Peyer's patch (tissue), 4 donors: ENCODE results near the gene ZP2.

Source experiments
- POLR2A ChIP-seq, 2 donors: fragments of 450-650 bp; IDR thresholded peaks; one replicate each; pipeline ENCODE4 v1.5.1; 2017; ENCODE audit warnings: antibody characterized with exemption in 2 of 2, mild to moderate bottlenecking in 2 of 2, moderate library complexity in 2 of 2
- TF ChIP-seq, protein P1 (sequence below), 6 experiments: fragments of 450-650 bp in 4 of 6; fragments of 200-600 bp in 2 of 6; sonication (generic) in 1 of 6; IDR thresholded peaks; one replicate each; pipeline ENCODE4 v1.5.1; 2017 to 2019; ENCODE audit warnings: antibody characterized with exemption in 6 of 6, mild to moderate bottlenecking in 3 of 6, moderate library complexity in 1 of 6

DNA sequence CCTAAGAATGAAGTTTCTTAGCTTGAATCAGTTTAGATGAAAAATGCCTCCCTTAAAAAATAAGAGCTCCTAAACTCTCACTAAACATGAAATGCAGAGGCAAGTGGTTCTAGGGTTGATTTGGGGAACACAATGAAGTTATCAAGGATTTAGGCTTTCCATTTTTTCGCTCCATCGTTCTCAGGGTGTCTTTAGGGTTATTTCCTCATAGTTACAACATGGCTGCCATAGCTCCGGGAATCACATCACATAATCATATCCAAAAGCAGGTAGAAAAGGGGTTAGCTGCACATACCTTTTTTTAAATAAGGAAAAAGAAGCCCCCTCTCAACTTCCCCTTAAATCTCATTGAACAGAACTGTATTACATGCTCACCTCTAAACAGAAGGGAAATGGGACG, 21.4 kb downstream of the ZP2 start:
- TF ChIP-seq POLR2A (IDR thresholded peaks at IDR 0.05) = no peak
- TF ChIP-seq, protein P1, sequence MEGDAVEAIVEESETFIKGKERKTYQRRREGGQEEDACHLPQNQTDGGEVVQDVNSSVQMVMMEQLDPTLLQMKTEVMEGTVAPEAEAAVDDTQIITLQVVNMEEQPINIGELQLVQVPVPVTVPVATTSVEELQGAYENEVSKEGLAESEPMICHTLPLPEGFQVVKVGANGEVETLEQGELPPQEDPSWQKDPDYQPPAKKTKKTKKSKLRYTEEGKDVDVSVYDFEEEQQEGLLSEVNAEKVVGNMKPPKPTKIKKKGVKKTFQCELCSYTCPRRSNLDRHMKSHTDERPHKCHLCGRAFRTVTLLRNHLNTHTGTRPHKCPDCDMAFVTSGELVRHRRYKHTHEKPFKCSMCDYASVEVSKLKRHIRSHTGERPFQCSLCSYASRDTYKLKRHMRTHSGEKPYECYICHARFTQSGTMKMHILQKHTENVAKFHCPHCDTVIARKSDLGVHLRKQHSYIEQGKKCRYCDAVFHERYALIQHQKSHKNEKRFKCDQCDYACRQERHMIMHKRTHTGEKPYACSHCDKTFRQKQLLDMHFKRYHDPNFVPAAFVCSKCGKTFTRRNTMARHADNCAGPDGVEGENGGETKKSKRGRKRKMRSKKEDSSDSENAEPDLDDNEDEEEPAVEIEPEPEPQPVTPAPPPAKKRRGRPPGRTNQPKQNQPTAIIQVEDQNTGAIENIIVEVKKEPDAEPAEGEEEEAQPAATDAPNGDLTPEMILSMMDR (IDR thresholded peaks at IDR 0.05) = no peak
